Measurements from ENCODE around the gene CDIP1. TPM values are rescaled to one million over a fixed set of nuclear protein-coding genes. Genes with fewer than 3 reads are reported as not detected.

The CDIP1 gene
- total RNA-seq (ENCODE audit: low replicate concordance) = 6.6 and 7.2 TPM in 2 replicates

GRCh38 chr16:4538350-4539235, at the start of gene CDIP1:
Gene CDIP1, minus strand, starts transcription at chr16:4538773. Its CDS starts 24,643 bp downstream, at chr16:4514130.

DNA sequence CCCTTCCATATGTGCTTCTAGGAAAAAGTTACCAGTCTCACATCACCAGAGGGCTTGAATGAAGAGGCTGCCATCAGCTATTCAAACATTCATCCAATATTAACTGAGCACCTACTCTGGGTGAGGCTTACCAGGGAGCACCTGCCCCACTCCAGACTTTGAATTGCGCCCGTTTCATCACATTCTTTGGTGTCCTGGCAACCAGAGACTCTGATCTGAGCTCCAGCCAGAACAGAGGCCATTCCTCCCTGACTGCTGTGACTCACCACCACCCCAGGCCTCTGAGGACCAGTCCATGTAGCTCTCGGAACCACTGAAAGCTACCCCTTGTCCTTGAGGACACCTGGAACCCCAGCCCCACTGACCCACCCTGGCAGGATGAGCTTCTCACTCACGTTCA, 17.5 kb upstream of the CDIP1 start, which contains the start of gene C16orf96:
Gene C16orf96 (plus strand): TSS at position 229 of the 400 bp plus-strand sequence. CDS start 150 bp downstream, at position 379.

DNA sequence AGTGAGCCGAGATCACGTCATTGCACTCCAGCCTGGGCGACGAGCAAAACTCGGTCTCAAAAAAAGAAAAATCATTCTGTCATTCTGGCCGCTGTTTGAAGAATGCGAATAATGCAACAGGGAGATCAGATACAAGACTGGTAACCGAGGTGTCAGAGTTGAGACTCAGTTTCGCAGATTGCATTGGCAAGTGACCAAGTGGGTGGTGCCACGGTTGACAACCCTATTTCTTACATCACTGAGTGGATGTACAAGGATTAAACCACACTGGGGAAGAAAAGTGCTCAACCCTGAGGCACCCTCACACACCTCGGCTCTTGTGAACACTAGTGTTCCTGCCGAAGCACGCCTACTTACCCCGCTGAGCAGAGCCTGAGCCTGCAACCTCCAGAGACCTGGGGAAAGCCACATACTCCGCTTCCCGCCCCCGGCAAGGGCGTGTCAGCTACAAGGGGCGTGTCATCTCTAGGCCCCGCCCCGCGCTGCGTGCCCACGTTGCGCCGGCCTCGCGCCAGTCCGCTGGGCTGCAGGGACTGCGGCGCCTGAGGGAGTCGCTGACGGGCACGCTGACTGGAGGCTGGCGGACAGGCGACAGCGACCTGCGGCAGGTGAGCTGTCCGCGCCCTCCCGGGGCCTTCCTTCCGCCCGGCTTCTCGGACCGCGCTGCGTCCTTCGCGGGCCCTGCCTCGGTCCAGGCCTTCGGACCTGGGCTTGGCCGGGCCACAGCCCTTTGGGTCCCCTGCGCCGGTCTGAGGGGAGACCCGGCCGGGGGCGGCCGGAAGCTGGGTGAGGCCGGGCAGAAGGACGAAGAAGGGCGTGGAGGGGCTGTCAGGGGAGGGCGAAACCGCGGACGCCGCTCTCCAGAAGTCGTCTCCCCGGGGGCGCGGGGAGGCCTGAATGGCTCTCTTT, 62.4 kb downstream of the CDIP1 start, which contains the start of gene HMOX2:
Gene HMOX2 (plus strand): TSS at position 519 of the 909 bp plus-strand sequence. CDS start 29,127 bp downstream, outside the sequence.

GRCh38 chr16:4474192-4474961, 64.2 kb downstream of the CDIP1 start, which contains the start of gene NMRAL1:
Gene NMRAL1, minus strand, starts transcription at chr16:4474625. Its CDS starts 493 bp downstream, at chr16:4474132.

Other genes starting within 250 kb of the CDIP1 start
- gene GLIS2, start 222.7 kb downstream of the CDIP1 start, total RNA-seq (ENCODE audit: low replicate concordance) = 0.70 and 3.4 TPM in 2 replicates
- gene PAM16, start 187.5 kb downstream of the CDIP1 start, total RNA-seq (ENCODE audit: low replicate concordance) = 10.2 and 36.5 TPM in 2 replicates
- 34.6 and 59.0 TPM in 2 replicates for gene VASN, start 166.9 kb downstream of the CDIP1 start, total RNA-seq (ENCODE audit: low replicate concordance)
- 10.7 and 16.6 TPM in 2 replicates for gene CORO7, start 122.2 kb downstream of the CDIP1 start, total RNA-seq (ENCODE audit: low replicate concordance)
- 38.8 and 42.6 TPM in 2 replicates for gene DNAJA3, start 112.9 kb downstream of the CDIP1 start, total RNA-seq (ENCODE audit: low replicate concordance)
- gene NMRAL1, start 64.1 kb downstream of the CDIP1 start, total RNA-seq (ENCODE audit: low replicate concordance) = 64.0 and 65.9 TPM in 2 replicates
- 33.6 and 70.6 TPM in 2 replicates for gene HMOX2, start 62.4 kb downstream of the CDIP1 start, total RNA-seq (ENCODE audit: low replicate concordance)
- gene C16orf96, start 17.6 kb upstream of the CDIP1 start, total RNA-seq (ENCODE audit: low replicate concordance) = under 0.01 TPM in 1 of 2 replicates, not detected in the other
- gene UBALD1, start 76.1 kb upstream of the CDIP1 start, total RNA-seq (ENCODE audit: low replicate concordance) = 3.2 and 7.1 TPM in 2 replicates
- 20.6 and 25.4 TPM in 2 replicates for gene MGRN1, start 86.1 kb upstream of the CDIP1 start, total RNA-seq (ENCODE audit: low replicate concordance)
- 17.7 and 24.3 TPM in 2 replicates for gene NUDT16L1, start 154.8 kb upstream of the CDIP1 start, total RNA-seq (ENCODE audit: low replicate concordance)
- 27.2 and 30.7 TPM in 2 replicates for gene ANKS3, start 195.5 kb upstream of the CDIP1 start, total RNA-seq (ENCODE audit: low replicate concordance)
- gene DNAAF8, start 195.8 kb upstream of the CDIP1 start, total RNA-seq (ENCODE audit: low replicate concordance) = 0.47 and 1.1 TPM in 2 replicates
- gene ZNF500, start 228.4 kb upstream of the CDIP1 start, total RNA-seq (ENCODE audit: low replicate concordance) = 4.7 and 5.6 TPM in 2 replicates
- not detected in 2 replicates for gene SEPTIN12, start 249.6 kb upstream of the CDIP1 start, total RNA-seq (ENCODE audit: low replicate concordance)

Data from smooth muscle cell of the coronary artery (primary cell).